MCF 10A (cell line): ENCODE results near the gene CAVIN3. TPM values are rescaled to one million over a fixed set of nuclear protein-coding genes. Genes with fewer than 3 reads are reported as not detected.
A peak's percentile ranks its signal among the peaks of the same experiment; 100 is the strongest.

Experiments
- BruUV-seq: library from RNA; stranded (reverse); fragments of 400-500 nt; replicated peaks from 2 replicates; lab custom pipeline; 2021; lab: Mats Ljungman, UMichigan
- CTCF ChIA-PET: fragments of 300-600 bp; sonication (Branson Sonifier 250); formaldehyde crosslinking; extraction: SDS; loops from one replicate; lab custom pipeline; 2021; ENCODE audit warnings: antibody characterized with exemption, inconsistent platforms; lab: Yijun Ruan, JAX
- POLR2A ChIA-PET: fragments of 300-600, 350-650 bp; sonication (Branson Sonifier 250); formaldehyde crosslinking; extraction: SDS; loops from one replicate; lab custom pipeline; 2020; ENCODE audit warnings: antibody characterized with exemption, inconsistent platforms; lab: Yijun Ruan, JAX
- DNase-seq: peaks from one replicate; pipeline ENCODE4 v3.0.0-alpha.2; 2018; ENCODE audit not compliant: unreplicated experiment
- H3K27ac Mint-ChIP-seq: one replicate; pipeline ENCODE4 v1.8.0; 2022; ENCODE audit warnings: mild to moderate bottlenecking, low read depth, mixed read lengths; ENCODE audit not compliant: unreplicated experiment
- H3K27me3 Mint-ChIP-seq: one replicate; pipeline ENCODE4 v1.8.0; 2022; ENCODE audit warnings: mixed read lengths; ENCODE audit not compliant: insufficient read depth, unreplicated experiment
- H3K36me3 Mint-ChIP-seq: one replicate; pipeline ENCODE4 v1.8.0; 2022; ENCODE audit warnings: mild to moderate bottlenecking, moderate library complexity, mixed read lengths; ENCODE audit not compliant: insufficient read depth, unreplicated experiment
- H3K4me1 Mint-ChIP-seq: one replicate; pipeline ENCODE4 v1.8.0; 2022; ENCODE audit warnings: mixed read lengths; ENCODE audit not compliant: insufficient read depth, unreplicated experiment
- H3K4me3 Mint-ChIP-seq: one replicate; pipeline ENCODE4 v1.8.0; 2022; ENCODE audit warnings: mild to moderate bottlenecking, moderate library complexity, mixed read lengths; ENCODE audit not compliant: unreplicated experiment
- H3K9me3 Mint-ChIP-seq: one replicate; pipeline ENCODE4 v1.8.0; 2022; ENCODE audit warnings: mixed read lengths; ENCODE audit not compliant: unreplicated experiment
- intact Hi-C: fragments of 100-400 bp; cut with micrococcal nuclease; formaldehyde crosslinking; loops from 2 replicates; pipeline ENCODE4 v1.14.1; 2022
- total RNA-seq: library from RNA; stranded (reverse); gene quantifications from 2 replicates; pipeline ENCODE4 v1.2.3, GENCODE V29; 2022
- TF ChIP-seq, protein P1 (sequence below): fragments of 200-600 bp; IDR thresholded peaks from one replicate; pipeline ENCODE4 v1.8.0; 2022; ENCODE audit warnings: antibody characterized with exemption, mild to moderate bottlenecking; ENCODE audit not compliant: unreplicated experiment

The CAVIN3 gene
- total RNA-seq, 1 experiment from 2014 or later = 69.9 TPM

DNA sequence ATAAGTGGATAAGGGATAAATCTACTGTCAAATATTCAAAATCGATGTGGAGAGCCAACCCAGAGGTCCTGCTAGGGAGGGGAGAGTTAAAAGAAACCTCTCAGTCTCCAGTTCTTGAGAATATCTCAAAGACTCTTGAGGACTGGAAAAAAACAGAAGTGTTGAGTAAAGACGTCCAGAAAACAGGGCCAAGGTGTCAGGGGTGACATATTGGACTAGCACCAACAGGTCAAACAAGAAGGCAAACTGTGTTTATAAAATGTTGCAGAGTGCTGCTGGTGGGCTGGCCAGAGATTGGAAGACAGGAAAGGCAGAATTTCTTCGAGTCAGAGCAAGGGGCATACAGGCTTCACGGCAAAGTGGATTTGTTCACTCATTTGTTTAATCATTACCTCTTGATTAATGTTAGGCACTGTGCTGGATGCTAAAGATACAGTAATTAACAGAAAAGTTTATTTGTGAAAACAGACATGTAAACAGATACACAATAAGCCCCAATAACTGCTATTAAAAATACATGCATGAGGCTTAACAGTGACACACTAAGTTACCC is 36.3 kb upstream of the CAVIN3 start:
- POLR2A ChIA-PET = no interaction called here

DNA sequence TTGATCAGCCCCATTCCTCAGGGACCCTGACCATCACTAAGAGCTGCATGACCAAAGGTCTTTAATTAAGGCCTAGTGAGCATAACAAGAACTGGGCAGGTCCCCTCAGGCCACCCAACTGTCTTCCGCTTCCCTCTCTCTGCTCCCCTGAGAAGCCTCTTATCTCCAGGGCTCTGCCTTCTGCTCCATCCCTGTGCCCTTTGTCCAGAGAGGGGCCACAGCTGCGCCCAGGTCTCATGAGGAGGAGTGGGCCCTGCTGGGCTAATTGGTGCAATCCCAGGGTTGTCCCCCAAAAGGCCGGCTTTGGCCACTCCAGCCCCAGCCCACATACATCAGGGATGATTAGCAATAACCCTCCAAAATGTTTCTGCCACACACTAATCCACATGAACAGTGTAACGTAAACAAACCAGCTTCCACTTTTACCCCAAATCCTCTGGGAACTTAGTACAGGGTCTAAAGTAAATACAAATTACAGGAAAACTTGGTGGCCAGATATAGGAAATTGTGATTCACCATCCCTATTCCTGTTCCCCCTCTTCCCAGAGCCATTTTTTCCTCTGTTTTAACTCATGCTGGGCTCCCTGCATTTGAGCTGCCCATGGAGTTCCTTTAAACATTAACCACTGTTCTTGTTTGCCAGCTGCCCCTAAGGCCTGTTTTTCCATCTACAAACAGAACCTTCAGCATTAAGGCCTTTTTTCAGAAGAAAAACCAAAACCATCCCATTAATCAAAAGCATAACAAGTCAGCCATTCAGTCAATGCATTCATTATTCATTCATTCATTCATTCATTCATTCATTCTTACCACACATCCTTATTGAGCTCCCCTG is 34.6 kb upstream of the CAVIN3 start:
- intact Hi-C loops = no loop called here
- ChIA-PET CTCF (interaction anchor here (0.5 to 6.2 kb wide), 43 partner anchors 8 to 1172 kb away, joined by 3 to 147 read pairs (median 5); partner anchors contain the start of genes C11orf42, CAVIN3, OR56A1 and SMPD1), POLR2A (interaction anchor here (0.7 to 1.2 kb wide), 2 partner anchors 35 to 177 kb away, joined by 3 read pairs; partner anchors contain the start of gene CAVIN3)
- TF ChIP-seq, protein P1, sequence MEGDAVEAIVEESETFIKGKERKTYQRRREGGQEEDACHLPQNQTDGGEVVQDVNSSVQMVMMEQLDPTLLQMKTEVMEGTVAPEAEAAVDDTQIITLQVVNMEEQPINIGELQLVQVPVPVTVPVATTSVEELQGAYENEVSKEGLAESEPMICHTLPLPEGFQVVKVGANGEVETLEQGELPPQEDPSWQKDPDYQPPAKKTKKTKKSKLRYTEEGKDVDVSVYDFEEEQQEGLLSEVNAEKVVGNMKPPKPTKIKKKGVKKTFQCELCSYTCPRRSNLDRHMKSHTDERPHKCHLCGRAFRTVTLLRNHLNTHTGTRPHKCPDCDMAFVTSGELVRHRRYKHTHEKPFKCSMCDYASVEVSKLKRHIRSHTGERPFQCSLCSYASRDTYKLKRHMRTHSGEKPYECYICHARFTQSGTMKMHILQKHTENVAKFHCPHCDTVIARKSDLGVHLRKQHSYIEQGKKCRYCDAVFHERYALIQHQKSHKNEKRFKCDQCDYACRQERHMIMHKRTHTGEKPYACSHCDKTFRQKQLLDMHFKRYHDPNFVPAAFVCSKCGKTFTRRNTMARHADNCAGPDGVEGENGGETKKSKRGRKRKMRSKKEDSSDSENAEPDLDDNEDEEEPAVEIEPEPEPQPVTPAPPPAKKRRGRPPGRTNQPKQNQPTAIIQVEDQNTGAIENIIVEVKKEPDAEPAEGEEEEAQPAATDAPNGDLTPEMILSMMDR = no peak
- BruUV-seq = no TSS peak
- Mint-ChIP-seq H3K27ac (no peak overlapping the region), H3K27me3 (no peaks in the 10 kb centered on the region), H3K9me3 (no peaks in the 10 kb centered on the region), H3K4me1 (peaks cover 11% of the 10 kb centered on the region), H3K36me3 (no peaks in the 10 kb centered on the region), H3K4me3 (no peak overlapping the region)
- no peak for DNase-seq

More for the DNA sequence above, 36.3 kb upstream of the CAVIN3 start:
- no TSS peak for BruUV-seq
- H3K27me3 Mint-ChIP-seq = no peaks in the 10 kb centered on the region
- CTCF ChIA-PET = interaction anchor here (8.8 kb wide), 1 partner anchor 35 kb away, joined by 176 read pairs; the partner anchor contains the start of gene CAVIN3
- peaks cover 11% of the 10 kb centered on the region for H3K4me1 Mint-ChIP-seq
- DNase-seq = no peak
- no peaks in the 10 kb centered on the region for H3K9me3 Mint-ChIP-seq
- H3K27ac Mint-ChIP-seq = no peak overlapping the region
- TF ChIP-seq, protein P1 = no peak
- H3K4me3 Mint-ChIP-seq = no peak overlapping the region
- H3K36me3 Mint-ChIP-seq = no peaks in the 10 kb centered on the region
- intact Hi-C loops = no loop called here

DNA sequence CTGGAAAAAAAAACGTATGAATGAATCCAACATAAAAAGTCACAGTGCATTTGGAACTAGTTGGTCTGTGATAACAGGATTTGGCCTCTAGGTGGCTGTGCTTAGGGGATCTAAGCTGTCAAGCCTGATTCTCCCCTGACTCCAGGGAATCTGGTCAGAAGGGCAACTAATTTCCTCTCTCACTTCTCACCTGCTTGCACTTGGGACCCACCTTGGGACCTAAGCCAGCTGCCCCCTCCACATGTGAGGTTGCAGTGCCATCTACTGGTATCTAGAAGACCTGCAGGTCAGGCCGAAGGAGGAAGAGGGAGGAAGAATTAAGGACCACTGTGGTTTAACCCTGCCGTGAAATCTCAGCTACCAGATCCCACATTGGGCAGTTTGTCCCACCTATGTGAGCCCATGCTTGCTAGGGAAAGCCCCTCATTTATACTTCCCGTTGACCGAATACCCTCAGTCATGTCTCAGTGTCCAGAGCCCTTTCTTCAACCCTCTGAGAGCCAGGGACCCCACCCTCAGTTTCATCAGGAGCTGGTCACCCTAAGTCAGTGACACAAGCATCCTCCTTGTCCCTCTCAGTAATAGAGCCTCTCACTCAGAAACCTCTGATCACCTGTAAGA is 33.2 kb upstream of the CAVIN3 start:
- POLR2A ChIA-PET = interaction anchor here (0.9 to 1.1 kb wide), 2 partner anchors 34 to 129 kb away, joined by 4 read pairs; no protein-coding TSS in a partner anchor
- Mint-ChIP-seq H3K27ac (no peak overlapping the region), H3K27me3 (no peaks in the 10 kb centered on the region), H3K4me3 (no peak overlapping the region), H3K9me3 (no peaks in the 10 kb centered on the region), H3K36me3 (no peaks in the 10 kb centered on the region), H3K4me1 (peaks cover 11% of the 10 kb centered on the region)
- TF ChIP-seq, protein P1 = peak; percentile 96
- BruUV-seq = no TSS peak
- peak; percentile 71 for DNase-seq
- intact Hi-C loops = loop anchor here (1.0 kb wide), 4 partner anchors 34 to 330 kb away; no protein-coding TSS in a partner anchor
- CTCF ChIA-PET = interaction anchor here (0.5 to 6.2 kb wide), 87 partner anchors 9 to 1939 kb away, joined by 3 to 147 read pairs (median 4); partner anchors contain the start of genes C11orf42, CAVIN3 and OR56A1
